Measurements from ENCODE around the gene USP2.

USP2 gene

GRCh38 chr11:119319136-119319699, 62.3 kb downstream of the USP2 start:
- peak overlapping the region; percentile 40 to 73 (median 42) for H3K4me3 Mint-ChIP-seq
- no peaks in the 10 kb centered on the region for H3K36me3 Mint-ChIP-seq (ENCODE audit: low read depth)
- no peaks in the 10 kb centered on the region for H3K9me3 Mint-ChIP-seq
- H3K27ac Mint-ChIP-seq = peak overlapping the region; percentile 68 to 92 (median 83)
- peaks cover 11% of the 10 kb centered on the region for H3K27me3 Mint-ChIP-seq (ENCODE audit: low read depth)
- TF ChIP-seq CTCF (IDR thresholded peaks at IDR 0.05; ENCODE audit: unreplicated experiment in 3 of 3) = no peak
- peaks cover 35% of the 10 kb centered on the region for H3K4me1 Mint-ChIP-seq

GRCh38 chr11:119318240-119319135, 63.0 kb downstream of the USP2 start:
- H3K4me3 Mint-ChIP-seq = peak overlapping the region; percentile 40 to 72 (median 42)
- peaks cover 28% of the 10 kb centered on the region for H3K4me1 Mint-ChIP-seq

GRCh38 chr11:119317592-119318239, 63.8 kb downstream of the USP2 start:
- H3K36me3 Mint-ChIP-seq (ENCODE audit: low read depth) = no peaks in the 10 kb centered on the region
- peaks cover 6% of the 10 kb centered on the region for H3K27me3 Mint-ChIP-seq (ENCODE audit: low read depth)
- H3K9me3 Mint-ChIP-seq = no peaks in the 10 kb centered on the region
- H3K4me1 Mint-ChIP-seq = peaks cover 24% of the 10 kb centered on the region
- H3K4me3 Mint-ChIP-seq = peak overlapping the region; percentile 42 to 70 (median 67)
- no peak for TF ChIP-seq CTCF (IDR thresholded peaks at IDR 0.05; ENCODE audit: unreplicated experiment in 3 of 3)
- peak overlapping the region; percentile 30 to 92 (median 60) for H3K27ac Mint-ChIP-seq

More at GRCh38 chr11:119318240-119319135, 63.0 kb downstream of the USP2 start:
- Mint-ChIP-seq H3K27ac (peak overlapping the region; percentile 68 to 92 (median 83)), H3K36me3 (ENCODE audit: low read depth) (no peaks in the 10 kb centered on the region), H3K9me3 (no peaks in the 10 kb centered on the region), H3K27me3 (ENCODE audit: low read depth) (peaks cover 7% of the 10 kb centered on the region)
- TF ChIP-seq CTCF (IDR thresholded peaks at IDR 0.05; ENCODE audit: unreplicated experiment in 3 of 3) = no peak

GRCh38 chr11:119316729-119317591, 64.5 kb downstream of the USP2 start, which contains the start of gene MCAM:
TSS of gene MCAM (minus strand) at chr11:119317130. CDS start at chr11:119317101, 29 bp downstream.
- TF ChIP-seq CTCF (IDR thresholded peaks at IDR 0.05; ENCODE audit: unreplicated experiment in 3 of 3) = no peak
- H3K36me3 Mint-ChIP-seq (ENCODE audit: low read depth) = no peaks in the 10 kb centered on the region
- peaks cover 19% of the 10 kb centered on the region for H3K4me1 Mint-ChIP-seq
- peaks cover 6% of the 10 kb centered on the region for H3K27me3 Mint-ChIP-seq (ENCODE audit: low read depth)
- peak within 1 kb of the TSS; percentile 30 to 92 (median 60) for H3K27ac Mint-ChIP-seq
- H3K4me3 Mint-ChIP-seq = peak within 1 kb of the TSS; percentile 76 to 79 (median 77)
- H3K9me3 Mint-ChIP-seq = no peaks in the 10 kb centered on the region

GRCh38 chr11:119316016-119316728, 65.3 kb downstream of the USP2 start:
- Mint-ChIP-seq H3K4me1 (peaks cover 19% of the 10 kb centered on the region), H3K27me3 (ENCODE audit: low read depth) (peaks cover 6% of the 10 kb centered on the region), H3K27ac (no peak overlapping the region), H3K36me3 (ENCODE audit: low read depth) (no peaks in the 10 kb centered on the region), H3K9me3 (no peaks in the 10 kb centered on the region), H3K4me3 (peak overlapping the region; percentile 76 to 79 (median 77))
- no peak for TF ChIP-seq CTCF (IDR thresholded peaks at IDR 0.05; ENCODE audit: unreplicated experiment in 3 of 3)
